C4-2B (cell line): ENCODE data around the gene PRKCB.

Source experiments
- H3K27ac ChIP-seq: fragments of 450-650 bp; 2 replicates; pipeline ENCODE4 v1.5.1; 2017
- ZFX ChIP-seq: fragments of 450-650 bp; IDR thresholded peaks from 2 replicates; pipeline ENCODE4 v1.6.1; 2017
- TF ChIP-seq, protein P1 (sequence below): fragments of 450-650 bp; conservative IDR thresholded peaks from 2 replicates; pipeline ENCODE4 v1.5.1; 2017; ENCODE audit warnings: mild to moderate bottlenecking

Gene PRKCB

DNA sequence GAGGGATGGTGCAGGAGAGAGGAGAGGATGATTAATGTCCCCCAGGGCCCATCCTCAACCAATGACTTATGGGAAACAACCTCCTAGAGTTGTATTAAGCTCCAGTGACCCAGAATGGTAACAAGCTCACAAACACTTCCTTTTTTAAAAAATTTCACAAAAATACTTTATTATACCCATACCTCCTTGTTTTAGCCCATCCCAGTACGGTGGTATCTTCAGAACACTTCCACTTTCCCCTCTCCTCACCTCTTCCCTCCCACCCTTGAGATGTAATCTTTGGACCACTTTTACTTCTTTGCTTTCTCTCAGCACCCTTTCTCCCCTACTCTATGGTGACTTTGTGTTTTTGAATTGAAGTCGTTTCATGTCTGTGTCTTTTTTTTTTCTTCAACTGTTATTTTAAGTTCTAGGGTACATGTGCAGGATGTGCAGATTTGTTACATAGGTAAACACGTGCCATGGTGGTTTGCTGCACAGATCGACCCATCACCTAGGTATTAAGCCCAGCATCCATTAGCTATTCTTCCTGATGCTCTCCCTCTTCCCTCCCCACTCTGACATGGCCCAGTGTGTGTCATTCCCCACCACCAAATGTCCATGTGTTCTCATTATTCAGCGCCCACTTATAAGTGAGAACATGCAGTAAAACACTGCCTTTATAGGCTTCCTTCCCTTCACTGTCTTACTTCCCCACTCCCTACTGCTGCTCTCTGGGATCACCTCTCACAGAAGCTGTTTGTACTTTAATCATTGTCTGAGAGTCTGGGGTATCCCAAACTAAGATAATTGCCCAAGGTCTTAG, 124.5 kb downstream of the PRKCB start:
- TF ChIP-seq, protein P1, sequence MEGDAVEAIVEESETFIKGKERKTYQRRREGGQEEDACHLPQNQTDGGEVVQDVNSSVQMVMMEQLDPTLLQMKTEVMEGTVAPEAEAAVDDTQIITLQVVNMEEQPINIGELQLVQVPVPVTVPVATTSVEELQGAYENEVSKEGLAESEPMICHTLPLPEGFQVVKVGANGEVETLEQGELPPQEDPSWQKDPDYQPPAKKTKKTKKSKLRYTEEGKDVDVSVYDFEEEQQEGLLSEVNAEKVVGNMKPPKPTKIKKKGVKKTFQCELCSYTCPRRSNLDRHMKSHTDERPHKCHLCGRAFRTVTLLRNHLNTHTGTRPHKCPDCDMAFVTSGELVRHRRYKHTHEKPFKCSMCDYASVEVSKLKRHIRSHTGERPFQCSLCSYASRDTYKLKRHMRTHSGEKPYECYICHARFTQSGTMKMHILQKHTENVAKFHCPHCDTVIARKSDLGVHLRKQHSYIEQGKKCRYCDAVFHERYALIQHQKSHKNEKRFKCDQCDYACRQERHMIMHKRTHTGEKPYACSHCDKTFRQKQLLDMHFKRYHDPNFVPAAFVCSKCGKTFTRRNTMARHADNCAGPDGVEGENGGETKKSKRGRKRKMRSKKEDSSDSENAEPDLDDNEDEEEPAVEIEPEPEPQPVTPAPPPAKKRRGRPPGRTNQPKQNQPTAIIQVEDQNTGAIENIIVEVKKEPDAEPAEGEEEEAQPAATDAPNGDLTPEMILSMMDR, result no peak
- TF ChIP-seq ZFX, result no peak
- no peak overlapping the region for H3K27ac ChIP-seq

DNA sequence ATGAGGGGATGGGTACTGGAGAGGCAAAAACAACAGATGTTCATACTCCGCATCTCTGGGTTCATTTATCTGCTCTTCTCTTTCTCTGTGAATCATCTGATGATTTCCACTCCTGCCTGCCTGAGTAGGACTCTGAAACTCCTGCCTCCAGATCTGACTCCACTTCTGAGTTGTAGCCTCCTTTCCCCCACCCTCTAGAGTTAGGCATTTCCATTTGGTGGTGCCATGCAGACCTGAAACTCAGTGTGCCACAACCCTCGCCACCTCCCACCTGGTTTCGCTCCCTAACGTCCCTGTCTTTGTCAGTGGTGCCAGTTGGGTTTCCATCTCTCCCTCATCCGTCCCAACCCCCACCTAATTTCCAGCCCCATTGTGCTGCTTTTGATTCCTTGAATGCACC, 126.2 kb downstream of the PRKCB start:
- H3K27ac ChIP-seq, result no peak overlapping the region
- TF ChIP-seq, protein P1, result no peak
- no peak for TF ChIP-seq ZFX

DNA sequence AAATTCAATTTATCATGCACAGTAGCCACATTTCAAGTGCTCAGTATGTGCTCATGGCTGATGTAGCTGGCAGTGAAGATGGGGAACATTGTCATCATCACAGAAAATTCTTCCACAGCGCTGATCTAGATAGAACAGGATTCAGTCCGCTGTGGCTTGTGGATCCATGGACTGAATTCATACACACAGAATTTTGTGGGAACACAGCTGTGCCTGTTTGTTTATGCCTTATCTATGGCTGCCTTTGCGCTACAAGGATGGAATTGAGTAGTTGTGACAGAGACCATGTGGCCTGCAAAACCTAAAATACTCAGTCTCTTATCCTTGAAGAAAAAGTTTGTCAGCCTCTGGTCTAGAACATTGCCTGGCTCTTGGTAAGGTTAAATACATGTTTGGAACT, 128.4 kb downstream of the PRKCB start:
- no peak for TF ChIP-seq ZFX
- TF ChIP-seq, protein P1, result no peak
- H3K27ac ChIP-seq, result no peak overlapping the region

DNA sequence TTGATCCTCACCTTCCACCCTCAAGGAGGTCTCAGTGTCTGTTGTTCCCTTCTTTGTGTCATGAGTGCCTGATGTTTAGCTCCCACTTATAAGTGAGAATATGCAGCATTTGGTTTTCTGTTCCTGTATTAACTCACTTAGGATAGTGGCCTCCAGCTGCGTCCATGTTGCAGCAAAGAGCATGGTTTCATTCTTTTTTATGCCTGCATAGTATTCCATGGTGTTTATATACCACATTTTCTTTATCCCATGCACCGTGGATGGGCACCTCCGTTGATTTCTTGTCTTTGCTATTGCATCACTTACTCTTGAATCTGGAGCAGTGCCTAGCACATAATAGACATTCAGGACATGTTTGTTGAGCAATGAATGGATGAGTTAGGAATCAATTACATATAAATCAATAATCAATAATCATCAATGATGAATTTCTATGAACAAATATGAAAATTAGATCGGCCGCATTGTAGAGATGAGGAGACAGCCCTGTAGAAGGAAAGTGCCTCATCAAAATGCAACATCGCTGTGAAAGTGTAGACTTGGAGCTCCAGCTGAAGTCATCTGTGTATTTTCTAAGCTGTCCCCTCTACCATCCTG, 129.5 kb downstream of the PRKCB start:
- no peak overlapping the region for H3K27ac ChIP-seq

DNA sequence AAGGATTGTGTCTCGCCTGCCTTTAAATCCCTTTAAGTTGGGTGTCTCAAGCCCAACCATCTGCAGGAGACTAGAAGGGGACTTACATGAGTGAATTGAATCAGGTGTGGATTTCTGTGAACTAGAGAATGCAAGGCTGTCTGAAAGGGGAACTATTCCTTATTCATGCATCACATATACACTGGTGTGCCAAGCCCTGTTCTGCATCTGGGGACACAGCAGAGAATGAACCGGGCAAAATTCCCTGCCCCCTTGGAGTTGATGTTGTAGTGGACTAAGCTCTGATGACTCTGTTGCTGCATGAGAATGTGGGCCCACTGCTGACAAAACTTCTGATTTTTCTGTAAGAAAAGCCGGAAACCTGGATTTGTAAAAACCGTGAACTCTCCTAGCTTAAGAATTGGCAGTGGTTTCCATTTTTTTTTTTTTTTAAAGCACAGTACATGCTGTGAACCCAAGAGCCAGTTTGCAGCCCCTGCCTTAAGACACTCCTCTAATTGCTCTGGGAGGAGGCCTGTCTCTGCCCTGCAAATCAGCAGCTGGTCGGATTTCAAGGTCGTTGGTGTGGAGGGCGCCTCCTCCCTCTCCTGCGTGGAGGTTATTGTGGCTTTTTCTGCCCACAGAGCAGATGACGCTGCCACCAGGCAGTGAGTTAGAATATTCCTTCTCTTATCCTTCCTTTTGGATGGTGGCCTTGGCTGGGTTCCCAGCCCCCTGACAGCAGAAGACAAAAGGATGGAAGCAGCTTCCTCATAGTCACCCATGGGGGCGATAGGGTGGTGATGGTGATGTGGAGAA, 131.0 kb downstream of the PRKCB start:
- no peak for TF ChIP-seq ZFX
- TF ChIP-seq, protein P1, result no peak
- H3K27ac ChIP-seq, result no peak overlapping the region

More for the DNA sequence above, 129.5 kb downstream of the PRKCB start:
- TF ChIP-seq, protein P1, result no peak
- TF ChIP-seq ZFX, result no peak

DNA sequence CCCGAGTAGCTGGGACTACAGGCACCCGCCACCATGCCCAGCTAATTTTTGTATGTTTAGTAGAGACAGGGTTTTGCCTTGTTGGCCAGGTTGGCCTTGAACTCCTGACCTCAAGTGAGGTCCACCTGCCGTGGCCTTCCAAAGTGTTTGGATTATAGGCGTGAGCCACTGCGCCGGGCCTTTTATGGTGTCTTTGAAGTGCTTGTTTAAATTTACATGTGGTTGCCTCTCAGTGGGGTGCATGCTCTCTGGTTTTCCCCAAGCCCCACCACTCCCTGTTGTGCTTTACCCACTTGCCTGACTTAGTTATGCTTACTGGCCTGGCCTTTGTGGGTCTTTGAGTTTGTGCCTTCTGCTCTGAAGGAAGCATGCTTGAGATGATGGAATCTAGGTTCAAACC, 132.0 kb downstream of the PRKCB start:
- TF ChIP-seq, protein P1, result no peak
- TF ChIP-seq ZFX, result no peak
- H3K27ac ChIP-seq, result no peak overlapping the region

DNA sequence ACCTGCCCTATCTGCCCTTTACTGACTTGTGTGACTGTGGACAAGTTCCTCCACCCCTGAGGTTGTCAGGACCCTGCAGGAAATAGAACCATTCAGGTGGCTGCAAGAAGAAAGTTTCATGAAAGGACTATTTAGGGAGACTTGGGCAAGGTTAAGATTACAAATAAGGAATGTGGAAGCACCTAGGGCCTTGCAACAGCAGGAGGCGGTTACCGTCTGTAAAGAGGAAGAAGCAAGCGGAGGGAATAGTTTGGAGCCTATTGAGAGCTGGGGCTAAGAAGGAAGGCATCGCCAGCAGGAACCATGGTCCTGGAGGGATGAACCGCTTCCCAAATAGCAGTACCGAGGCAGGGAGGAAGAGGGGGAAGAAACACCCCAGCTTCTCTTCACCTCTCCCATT, 132.4 kb downstream of the PRKCB start:
- TF ChIP-seq, protein P1, result no peak
- TF ChIP-seq ZFX, result no peak
- H3K27ac ChIP-seq, result no peak overlapping the region
